Measurements from ENCODE around the gene TRIM43B.

DNA sequence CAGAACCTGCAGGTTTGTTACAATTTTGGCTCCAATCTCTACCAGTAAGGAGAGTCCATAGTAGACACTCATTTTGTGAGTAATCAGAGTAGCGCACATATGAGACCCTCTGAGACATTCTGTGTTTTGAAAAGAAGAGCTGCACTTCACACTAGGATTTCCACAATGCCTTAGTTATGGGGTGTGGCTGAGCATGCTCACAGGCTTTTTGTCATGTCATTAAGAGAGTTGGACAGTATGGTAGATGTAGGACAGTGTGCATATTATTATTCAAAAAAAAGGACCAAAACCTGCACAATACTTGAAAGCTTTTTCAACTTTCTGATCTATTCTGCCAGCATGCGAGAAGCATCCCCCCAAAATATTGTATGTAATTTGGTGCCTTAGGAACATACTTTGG, 24.9 kb upstream of the TRIM43B start:
- TF ChIP-seq, protein P1, sequence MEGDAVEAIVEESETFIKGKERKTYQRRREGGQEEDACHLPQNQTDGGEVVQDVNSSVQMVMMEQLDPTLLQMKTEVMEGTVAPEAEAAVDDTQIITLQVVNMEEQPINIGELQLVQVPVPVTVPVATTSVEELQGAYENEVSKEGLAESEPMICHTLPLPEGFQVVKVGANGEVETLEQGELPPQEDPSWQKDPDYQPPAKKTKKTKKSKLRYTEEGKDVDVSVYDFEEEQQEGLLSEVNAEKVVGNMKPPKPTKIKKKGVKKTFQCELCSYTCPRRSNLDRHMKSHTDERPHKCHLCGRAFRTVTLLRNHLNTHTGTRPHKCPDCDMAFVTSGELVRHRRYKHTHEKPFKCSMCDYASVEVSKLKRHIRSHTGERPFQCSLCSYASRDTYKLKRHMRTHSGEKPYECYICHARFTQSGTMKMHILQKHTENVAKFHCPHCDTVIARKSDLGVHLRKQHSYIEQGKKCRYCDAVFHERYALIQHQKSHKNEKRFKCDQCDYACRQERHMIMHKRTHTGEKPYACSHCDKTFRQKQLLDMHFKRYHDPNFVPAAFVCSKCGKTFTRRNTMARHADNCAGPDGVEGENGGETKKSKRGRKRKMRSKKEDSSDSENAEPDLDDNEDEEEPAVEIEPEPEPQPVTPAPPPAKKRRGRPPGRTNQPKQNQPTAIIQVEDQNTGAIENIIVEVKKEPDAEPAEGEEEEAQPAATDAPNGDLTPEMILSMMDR (IDR thresholded peaks at IDR 0.05), result no peak
- TF ChIP-seq POLR2A (IDR thresholded peaks at IDR 0.05), result no peak
